GM19468 (cell line): ENCODE measurements around the gene FBXL19.

ENCODE experiments used
- ATAC-seq: cut with Tn5 transposase; IDR thresholded peaks from one replicate; pipeline ENCODE4 v1.9.1; 2021; ENCODE audit warnings: mild to moderate bottlenecking, moderate library complexity, moderate number of reproducible peaks; ENCODE audit not compliant: unreplicated experiment; ENCODE audit errors: extremely low read depth

Gene FBXL19

DNA sequence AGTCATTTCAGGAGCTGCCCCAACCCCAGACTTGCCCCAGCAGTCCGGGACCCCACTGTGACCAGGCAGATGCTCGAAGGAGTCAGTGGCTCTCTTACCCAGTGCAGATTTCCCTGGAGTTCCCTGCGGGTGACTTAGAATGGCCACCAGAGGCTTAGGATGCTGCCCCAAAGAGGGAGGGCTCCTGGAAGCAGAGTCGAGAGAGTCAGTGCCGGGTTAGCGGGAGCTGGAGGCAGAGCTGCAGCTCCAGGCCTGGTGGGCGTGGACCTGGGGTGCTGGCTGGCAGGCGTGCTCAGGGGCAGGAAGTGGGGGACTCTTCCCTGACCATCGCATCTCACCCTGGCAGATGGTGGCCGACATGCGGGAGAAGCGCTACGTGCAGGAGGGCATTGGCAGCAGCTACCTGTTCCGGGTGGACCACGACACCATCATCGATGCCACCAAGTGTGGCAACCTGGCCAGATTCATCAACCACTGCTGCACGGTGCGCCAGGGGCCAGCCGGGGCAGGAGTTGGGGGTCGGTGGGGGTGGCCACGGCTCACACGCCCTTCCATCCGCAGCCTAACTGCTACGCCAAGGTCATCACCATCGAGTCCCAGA is 60.0 kb downstream of the FBXL19 start:
- ATAC-seq, result no peak

DNA sequence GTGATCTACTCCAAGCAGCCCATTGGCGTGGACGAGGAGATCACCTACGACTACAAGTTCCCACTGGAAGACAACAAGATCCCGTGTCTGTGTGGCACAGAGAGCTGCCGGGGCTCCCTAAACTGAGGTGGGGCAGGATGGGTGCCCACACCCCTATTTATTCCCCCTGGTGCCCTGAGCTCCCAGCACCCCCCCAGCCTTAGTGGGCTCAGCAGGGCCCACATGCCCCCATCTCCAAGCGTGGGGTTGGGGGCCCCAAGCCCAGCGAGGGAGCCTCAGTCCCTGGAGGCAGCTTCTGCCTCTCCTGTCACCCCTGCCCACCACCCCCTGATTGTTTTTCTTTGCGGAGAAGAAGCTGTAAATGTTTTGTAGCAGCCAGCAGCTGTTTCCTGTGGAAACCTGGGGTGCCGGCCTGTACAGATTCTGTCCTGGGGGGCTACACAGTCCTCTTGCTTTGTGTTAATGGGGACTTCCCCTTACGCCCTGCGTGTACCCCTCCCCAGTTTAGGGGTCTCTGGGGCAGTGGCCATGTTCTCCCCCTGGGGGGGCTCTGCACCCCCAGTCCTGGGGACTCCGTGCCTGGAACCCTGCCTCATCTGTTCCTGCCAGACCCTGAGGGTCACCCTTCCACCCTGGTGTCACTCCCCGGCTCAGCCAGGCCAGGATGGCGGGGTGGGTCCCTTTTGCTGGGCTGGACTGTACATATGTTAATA is 60.7 kb downstream of the FBXL19 start:
- ATAC-seq, result no peak

DNA sequence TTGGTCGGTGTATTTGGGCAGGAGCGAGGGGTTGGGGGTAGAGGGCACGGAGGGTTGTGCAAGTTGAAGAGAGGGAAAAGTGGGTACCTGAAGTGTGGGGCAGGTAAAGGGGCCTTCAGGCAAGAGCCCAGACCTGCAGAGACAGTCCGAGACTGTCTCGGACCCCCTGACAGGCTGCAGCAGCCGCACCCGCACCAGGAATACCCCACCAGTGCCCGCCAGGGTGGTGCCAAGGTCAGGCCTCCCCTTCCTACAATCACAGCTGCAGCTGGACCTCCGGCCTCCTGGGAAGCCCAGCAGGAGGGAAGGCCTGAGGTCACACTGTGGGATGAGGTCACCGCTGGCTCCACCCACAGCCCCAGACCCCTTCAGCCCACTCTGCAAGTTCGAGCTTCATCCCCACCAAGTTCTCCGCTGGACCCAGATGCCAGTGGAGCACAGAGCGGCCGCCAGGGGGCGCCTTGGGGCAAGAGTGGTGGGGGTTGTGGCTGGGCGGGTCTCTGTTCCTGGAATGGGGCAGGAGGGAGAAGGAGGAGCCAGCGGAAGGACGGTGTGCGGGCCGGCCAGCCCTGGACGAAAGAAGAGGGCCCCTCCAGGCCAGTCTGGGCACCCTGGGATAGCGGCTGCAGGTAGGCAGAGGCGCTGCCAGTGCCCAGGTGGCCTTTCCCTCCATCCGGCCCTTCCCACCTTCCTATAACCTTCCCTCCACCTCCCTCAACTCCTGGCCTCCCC is 61.5 kb downstream of the FBXL19 start, which contains the start of gene HSD3B7:
Gene HSD3B7 (plus strand): TSS at position 539 of the 732 bp plus-strand sequence. CDS start 452 bp downstream, outside the sequence.
- ATAC-seq, result no peak

DNA sequence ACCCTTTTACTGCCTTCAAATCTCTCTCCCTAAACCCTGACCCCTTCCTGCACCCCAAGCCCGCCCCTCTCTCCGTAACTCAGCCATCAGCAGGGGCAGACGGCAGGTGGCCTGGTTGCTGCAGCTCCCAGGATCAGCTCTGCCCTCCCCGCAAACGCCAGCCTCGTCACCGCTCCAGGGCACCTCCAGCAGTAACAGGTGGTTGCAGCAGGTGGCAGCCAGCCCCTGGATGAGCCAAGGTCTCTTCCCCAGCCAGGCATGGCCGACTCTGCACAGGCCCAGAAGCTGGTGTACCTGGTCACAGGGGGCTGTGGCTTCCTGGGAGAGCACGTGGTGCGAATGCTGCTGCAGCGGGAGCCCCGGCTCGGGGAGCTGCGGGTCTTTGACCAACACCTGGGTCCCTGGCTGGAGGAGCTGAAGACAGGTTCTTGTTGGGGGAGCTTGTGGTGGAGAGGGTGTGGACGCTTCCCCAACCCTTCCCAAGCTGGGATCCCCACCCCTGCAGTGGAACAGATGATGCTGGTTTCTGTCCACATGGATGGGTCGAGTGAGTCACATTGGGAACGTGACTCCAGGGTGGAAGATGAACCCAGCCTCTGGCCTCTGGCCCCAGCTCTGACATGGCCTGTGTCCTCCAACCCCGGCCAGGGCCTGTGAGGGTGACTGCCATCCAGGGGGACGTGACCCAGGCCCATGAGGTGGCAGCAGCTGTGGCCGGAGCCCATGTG is 62.2 kb downstream of the FBXL19 start:
- ATAC-seq, result no peak

DNA sequence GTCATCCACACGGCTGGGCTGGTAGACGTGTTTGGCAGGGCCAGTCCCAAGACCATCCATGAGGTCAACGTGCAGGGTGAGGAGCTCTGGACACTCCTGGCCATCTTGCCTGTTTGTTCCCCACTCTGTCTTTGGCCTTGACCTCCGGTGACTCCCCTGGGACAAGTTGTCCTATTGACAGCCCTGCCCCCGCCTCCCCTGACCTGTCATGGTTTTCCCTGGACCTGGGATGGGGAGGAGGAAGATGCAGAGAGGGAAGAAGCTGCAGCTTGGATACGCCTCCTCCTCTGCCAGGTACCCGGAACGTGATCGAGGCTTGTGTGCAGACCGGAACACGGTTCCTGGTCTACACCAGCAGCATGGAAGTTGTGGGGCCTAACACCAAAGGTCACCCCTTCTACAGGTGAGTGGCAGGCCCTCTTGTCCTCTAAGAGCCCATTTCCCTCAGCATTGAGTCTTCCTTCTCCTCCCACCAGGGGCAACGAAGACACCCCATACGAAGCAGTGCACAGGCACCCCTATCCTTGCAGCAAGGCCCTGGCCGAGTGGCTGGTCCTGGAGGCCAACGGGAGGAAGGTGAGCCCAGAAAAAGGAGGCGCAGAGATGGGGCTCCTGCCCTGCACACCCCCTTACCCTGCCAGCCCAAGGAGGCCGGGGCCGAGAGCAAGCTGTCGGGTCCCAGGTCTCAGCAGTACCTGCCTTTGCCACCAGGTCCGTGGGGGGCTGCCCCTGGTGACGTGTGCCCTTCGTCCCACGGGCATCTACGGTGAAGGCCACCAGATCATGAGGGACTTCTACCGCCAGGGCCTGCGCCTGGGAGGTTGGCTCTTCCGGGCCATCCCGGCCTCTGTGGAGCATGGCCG is 63.0 kb downstream of the FBXL19 start:
- ATAC-seq, result no peak

DNA sequence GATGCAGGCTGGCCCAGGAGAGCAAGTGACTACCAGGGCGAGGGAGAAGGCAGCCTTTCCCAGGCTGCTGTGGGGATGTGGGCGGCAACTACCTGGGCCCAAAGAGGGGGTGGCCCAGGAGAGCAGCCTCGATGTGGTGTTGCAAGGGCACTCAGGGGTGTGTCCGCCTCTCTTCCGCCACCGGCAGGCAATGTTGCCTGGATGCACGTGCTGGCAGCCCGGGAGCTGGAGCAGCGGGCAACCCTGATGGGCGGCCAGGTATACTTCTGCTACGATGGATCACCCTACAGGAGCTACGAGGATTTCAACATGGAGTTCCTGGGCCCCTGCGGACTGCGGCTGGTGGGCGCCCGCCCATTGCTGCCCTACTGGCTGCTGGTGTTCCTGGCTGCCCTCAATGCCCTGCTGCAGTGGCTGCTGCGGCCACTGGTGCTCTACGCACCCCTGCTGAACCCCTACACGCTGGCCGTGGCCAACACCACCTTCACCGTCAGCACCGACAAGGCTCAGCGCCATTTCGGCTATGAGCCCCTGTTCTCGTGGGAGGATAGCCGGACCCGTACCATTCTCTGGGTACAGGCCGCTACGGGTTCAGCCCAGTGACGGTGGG is 64.3 kb downstream of the FBXL19 start:
- ATAC-seq, result no peak

DNA sequence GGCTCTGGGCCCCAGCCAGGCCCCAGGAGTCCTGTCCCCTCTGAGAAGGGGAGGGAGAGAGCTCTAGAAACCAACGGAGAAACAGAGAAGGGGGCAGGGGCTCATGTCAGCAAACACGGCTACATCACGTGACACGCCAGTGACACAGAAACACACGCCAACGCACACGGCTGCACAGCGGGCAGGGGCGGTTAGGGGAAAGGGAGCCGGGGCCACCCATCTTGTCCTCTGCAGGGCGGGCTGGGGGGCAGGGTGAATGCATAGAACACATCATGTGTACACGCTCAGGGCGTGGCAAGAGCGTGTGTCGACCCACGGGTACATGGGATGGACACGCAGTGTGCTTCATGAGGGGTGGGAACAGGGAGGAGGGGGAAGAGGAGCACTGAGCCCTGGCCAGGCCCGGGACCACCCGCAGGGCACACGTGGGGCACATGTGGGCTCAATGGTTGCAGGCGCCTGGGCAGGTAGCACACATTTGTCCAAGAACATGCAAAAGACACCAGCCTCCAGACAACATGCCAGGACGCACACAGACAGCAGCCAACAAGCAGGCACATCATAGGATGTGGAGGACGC is 66.2 kb downstream of the FBXL19 start:
- no peak for ATAC-seq

DNA sequence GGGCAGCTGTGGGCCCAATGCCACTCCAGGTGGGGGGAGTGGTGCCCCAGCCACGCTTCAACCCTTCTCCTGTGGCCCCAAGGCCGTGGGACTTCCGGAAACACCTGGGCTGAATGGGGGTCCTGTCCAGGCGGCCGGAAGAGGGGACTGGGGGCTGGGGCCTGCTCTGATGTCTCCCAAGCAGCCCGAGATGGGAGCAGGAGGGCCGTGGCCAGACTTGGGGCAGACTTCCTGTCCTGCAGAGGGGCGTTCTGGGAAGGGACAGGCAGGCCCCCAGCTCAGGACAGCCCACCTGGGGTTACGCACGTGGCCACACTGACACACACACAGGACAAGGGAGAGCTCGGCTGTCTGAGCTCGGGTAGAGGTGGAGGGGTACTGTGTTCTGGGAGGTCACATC is 66.7 kb downstream of the FBXL19 start:
- no peak for ATAC-seq

DNA sequence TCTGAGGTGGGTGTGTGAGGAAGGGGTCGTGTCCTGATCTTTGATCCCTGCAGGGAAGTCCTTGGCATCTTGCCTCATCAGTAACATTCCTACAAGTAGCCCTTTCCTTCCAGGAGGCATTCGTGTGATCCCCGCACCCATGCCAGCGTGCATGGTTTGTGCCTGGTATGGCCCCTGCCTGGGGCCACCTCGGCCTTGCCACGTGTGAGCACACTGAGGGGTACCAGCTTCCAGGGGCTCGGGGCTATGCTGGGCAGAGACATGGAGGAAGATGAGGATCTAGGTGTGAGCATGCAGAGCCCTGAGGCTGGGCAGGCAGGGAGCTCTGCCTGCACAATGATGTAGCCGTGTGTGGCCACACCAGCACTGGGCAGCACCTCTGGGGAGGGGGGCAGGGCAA is 67.7 kb downstream of the FBXL19 start:
- ATAC-seq, result no peak

DNA sequence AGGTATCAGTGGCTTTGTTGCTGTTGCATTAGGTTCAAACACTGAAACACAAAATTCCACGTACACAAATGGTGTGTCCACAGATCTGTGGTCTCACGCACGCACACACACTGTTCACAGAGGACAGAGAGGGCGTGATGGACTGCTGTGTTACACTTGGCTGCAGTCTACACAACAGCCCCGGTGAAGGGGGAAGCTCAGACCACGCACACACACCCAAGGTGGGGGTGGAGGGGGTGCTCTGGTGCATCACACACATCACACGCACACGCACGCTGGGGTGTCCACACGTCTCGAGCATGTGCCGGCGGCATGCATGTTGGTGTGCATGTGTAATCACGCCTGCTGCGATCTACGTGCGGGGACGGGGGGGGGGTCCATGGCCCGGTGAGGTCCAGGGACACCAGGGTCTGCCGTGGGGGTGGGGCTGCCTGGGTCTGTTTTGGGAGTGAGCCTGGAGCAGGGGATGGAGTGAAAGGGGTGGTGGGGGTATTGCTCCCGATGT is 69.0 kb downstream of the FBXL19 start:
- ATAC-seq, result no peak

DNA sequence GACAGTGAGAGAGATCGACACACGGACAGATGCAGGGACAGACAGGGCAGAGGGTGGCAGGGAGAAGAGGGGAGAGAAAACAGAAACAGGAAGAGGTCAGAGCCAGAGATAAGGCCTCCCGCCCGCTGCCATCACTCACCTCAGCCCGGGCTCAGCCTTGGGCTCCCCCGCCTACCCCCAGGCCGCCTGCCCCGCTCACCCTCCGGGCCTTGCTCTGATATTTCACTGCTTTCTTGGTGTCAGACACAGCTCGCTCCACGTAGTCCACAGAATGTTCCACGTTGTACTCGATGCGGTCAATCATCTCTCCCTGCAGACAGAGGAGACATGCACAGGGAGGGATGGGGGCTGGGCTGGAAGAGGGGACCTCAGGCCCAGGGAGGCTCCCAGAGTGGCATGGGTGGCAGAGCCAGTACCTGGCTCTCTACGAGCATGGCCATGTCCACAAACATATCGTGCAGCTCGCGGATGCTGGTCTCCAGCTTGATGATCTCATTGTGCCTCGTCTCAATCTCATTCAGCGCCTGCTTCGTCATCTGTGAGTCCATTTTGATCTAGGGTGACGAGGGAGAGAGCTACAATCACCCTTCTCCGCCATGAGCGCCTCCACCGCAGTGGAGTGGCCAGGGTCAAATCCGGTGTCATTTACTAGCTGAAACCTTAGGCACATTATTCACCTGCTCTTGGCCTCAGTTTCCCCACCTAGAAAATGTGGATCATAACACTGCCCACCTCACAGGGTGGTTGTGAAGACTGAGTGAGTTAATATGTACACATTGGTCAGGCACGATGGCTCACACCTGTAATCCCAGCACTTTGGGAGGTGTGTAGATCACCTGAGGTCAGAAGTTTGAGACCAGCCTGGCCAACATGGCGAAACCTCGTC is 69.8 kb downstream of the FBXL19 start:
- ATAC-seq, result no peak

DNA sequence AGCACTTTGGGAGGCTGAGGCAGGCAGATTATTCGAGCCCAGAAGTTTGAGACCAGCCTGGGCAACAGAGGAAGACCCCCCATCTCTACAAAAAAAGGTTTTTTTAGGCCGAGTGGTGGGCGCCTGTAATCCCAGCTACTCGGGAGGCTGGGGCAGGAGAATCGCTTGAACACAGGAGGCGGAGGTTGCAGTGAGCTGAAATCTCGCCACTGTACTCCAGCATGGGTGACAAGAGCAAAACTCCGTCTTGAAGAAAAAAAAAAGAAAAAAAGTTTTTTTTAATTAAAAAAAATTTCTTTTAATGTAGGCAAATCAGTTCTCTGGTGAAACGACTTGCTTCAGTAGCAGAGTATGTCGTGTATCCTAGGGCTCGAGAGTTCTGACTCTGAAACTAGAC is 72.6 kb downstream of the FBXL19 start:
- ATAC-seq, result no peak

DNA sequence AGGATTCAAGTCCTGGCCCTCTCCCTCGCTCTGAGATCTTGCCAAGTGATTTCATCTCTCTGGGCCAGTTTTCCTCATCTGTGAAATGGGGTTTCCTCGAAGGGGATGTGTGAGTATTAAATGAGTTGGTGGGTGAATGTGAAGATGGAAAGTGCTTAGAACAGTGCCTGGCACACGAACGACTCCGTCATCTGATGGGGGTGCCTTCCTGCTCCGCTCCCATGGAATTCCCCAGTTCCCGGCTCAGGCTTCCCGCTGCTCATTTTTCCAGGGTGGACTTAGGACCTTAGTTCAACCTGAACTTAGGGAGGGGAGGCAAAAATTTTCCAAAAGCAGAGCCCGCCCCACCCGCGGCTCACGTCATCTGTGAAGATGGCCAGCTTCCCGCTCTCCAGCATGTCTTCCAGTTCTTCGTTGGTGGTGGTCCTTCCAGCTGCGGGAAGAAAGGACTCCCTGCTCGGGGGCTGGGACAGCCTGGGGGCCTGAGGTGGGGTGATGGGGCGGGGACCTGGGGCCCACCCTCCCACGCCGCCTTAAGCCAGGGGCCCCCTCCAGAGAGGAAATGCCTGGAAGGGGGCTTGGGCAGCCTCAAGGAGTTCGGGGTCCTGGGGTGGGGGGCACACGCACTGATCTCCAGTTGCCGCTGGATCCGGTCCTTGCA is 73.1 kb downstream of the FBXL19 start:
- no peak for ATAC-seq

DNA sequence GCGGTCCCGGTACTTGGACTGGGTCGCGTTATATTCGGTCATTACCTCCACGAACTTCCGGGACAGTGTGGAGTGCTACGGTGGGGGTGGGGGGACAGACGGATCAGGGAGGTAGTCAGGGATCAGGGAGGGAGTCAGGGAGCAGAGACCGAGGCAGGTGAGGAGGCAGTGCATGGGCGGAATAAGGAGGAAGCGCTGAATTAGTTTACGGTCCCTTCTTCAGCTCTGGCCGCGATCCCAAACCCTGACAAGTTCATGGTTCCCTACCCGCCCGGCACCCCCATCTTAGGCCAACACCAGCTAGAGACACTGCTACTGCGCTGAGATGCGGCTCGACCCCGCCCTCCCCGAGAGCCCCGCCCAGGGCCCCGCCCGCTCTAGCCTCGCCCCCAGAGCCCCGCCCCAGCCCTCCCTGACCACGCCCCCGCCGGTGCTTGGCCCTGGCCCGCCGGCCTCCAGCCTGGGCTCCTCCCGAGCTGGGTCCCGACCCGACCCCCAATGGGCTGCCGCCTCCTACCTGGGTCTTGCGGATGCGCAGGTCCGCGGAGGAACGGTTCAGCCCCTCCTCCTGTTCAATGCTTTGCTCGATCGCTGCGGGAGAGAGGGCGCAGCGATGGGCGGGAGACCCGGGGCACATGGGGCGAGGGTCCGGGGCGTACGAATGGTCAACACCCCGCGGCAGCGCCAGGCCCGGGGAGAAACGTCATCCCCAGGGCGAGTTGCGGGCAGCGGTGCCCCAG is 73.8 kb downstream of the FBXL19 start:
- no peak for ATAC-seq

DNA sequence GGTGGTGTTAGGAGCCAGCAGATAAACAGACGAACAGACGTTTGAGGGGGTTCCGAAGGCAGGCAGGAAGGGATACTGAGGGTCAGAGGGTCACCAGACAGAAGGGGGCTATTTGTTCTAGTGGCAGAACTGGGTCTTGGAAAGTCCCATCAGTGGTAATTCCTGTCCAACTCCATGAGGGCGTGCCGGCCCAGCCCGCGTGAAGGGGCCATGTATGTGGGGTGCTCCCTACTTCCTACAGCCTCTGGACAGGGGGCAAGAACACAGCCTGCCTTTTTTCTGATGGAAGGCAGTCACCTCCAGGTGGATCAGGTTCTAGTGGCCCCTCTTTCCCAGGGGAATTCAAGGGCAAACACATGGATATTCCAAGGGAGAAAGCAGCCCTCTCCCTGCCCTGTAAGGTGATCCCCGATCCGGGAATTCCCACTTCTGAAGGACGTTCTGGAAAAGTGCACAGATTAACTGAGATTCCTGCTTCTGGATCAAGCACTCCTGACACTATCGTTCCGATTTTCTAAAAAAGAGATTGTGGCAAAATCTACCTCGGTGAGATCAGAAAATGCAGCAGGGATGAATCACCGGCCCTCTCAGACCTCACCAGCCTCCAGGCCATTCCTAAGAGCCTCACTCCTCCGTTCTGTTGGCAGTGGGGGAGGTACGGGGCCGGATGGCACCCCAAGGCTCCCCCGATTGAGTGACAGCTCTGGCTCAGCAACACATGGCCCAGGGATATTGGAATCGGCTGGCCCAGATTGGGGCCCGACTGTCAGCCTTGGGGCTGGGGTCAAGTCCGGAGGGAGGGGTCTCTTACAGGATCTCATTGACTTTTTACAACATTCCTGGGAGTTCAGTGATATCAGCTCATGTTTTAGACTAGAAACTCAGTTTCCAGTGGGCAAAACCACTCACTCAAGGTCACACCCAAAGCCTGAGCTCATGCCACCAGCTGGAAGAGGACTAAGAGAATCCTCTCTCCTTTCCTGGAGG is 74.6 kb downstream of the FBXL19 start:
- ATAC-seq, result no peak
